ENCODE data around the gene KCNMA1. TPM values are rescaled to one million over a fixed set of nuclear protein-coding genes. Genes with fewer than 3 reads are reported as not detected.

The KCNMA1 gene
- total RNA-seq, 3 donors from 2014 or later: 45.4 to 312 (median 62.4) TPM

- ATAC-seq (peak; percentile 62), DNase-seq (peak in 1 of 3 donors; percentile 52)
- intact Hi-C loops (cut with DNase I, micrococcal nuclease): no loop called here
- no peak overlapping the region for H3K4me3 ChIP-seq
- H3K36me3 ChIP-seq (ENCODE audit: low read depth): no peaks in the 10 kb centered on the region
- H3K9me3 ChIP-seq: no peaks in the 10 kb centered on the region
- TF ChIP-seq CTCF (IDR thresholded peaks at IDR 0.05): no peak
- peaks cover 45% of the 10 kb centered on the region for H3K4me1 ChIP-seq (ENCODE audit: low read depth)
Observed at GRCh38 chr10:77158666-77159065, 478.9 kb downstream of the KCNMA1 start.

- DNase-seq (peak; percentile 55 to 71 (median 66)), ATAC-seq (peak; percentile 48)
- Histone ChIP-seq H3K9me3 (no peaks in the 10 kb centered on the region), H3K4me1 (ENCODE audit: low read depth) (peaks cover 44% of the 10 kb centered on the region), H3K36me3 (ENCODE audit: low read depth) (no peaks in the 10 kb centered on the region), H3K4me3 (no peak overlapping the region)
- intact Hi-C loops (cut with DNase I, micrococcal nuclease): no loop called here
- TF ChIP-seq CTCF (IDR thresholded peaks at IDR 0.05): no peak
Observed at GRCh38 chr10:77157248-77158019, 480.2 kb downstream of the KCNMA1 start.

GRCh38 chr10:77156406-77156879, 481.2 kb downstream of the KCNMA1 start:
- DNase-seq: peak in 1 of 3 donors; percentile 61

GRCh38 chr10:77152256-77152655, 485.4 kb downstream of the KCNMA1 start:
- TF ChIP-seq CTCF (IDR thresholded peaks at IDR 0.05): no peak
- intact Hi-C loops (cut with DNase I, micrococcal nuclease): no loop called here

More at GRCh38 chr10:77156406-77156879, 481.2 kb downstream of the KCNMA1 start:
- no peak for TF ChIP-seq CTCF (IDR thresholded peaks at IDR 0.05)
- ATAC-seq: peak; percentile 69
- intact Hi-C loops (cut with DNase I, micrococcal nuclease): no loop called here
- Histone ChIP-seq H3K9me3 (no peaks in the 10 kb centered on the region), H3K36me3 (ENCODE audit: low read depth) (no peaks in the 10 kb centered on the region), H3K4me1 (ENCODE audit: low read depth) (peaks cover 39% of the 10 kb centered on the region), H3K4me3 (no peak overlapping the region)

GRCh38 chr10:77151408-77151807, 486.2 kb downstream of the KCNMA1 start:
- ATAC-seq (peak; percentile 18), DNase-seq (no peak)
- no peaks in the 10 kb centered on the region for H3K36me3 ChIP-seq (ENCODE audit: low read depth)
- TF ChIP-seq CTCF (IDR thresholded peaks at IDR 0.05): no peak
- H3K9me3 ChIP-seq: no peaks in the 10 kb centered on the region
- H3K4me1 ChIP-seq (ENCODE audit: low read depth): peaks cover 1% of the 10 kb centered on the region
- no peak overlapping the region for H3K4me3 ChIP-seq
- intact Hi-C loops (cut with DNase I, micrococcal nuclease): no loop called here

More at GRCh38 chr10:77152256-77152655, 485.4 kb downstream of the KCNMA1 start:
- Histone ChIP-seq H3K4me1 (ENCODE audit: low read depth) (peaks cover 8% of the 10 kb centered on the region), H3K9me3 (no peaks in the 10 kb centered on the region), H3K36me3 (ENCODE audit: low read depth) (no peaks in the 10 kb centered on the region), H3K4me3 (no peak overlapping the region)
- no peak for DNase-seq
- no peak for ATAC-seq
